HG03103 (cell line): ENCODE data around the gene ESRRA.

Experiments used
- ATAC-seq: cut with Tn5 transposase; IDR thresholded peaks from one replicate; pipeline ENCODE4 v1.9.1; 2021; ENCODE audit warnings: low read depth; ENCODE audit not compliant: unreplicated experiment

ESRRA gene

GRCh38 chr11:64324692-64325469, 19.6 kb downstream of the ESRRA start:
- no peak for ATAC-seq

- ATAC-seq = no peak
These were observed 22.1 kb downstream of the ESRRA start for GRCh38 chr11:64327375-64327774.

GRCh38 chr11:64327993-64328392, 22.7 kb downstream of the ESRRA start:
- no peak for ATAC-seq

- no peak for ATAC-seq
These were observed 25.6 kb downstream of the ESRRA start for GRCh38 chr11:64330888-64331287.

DNA sequence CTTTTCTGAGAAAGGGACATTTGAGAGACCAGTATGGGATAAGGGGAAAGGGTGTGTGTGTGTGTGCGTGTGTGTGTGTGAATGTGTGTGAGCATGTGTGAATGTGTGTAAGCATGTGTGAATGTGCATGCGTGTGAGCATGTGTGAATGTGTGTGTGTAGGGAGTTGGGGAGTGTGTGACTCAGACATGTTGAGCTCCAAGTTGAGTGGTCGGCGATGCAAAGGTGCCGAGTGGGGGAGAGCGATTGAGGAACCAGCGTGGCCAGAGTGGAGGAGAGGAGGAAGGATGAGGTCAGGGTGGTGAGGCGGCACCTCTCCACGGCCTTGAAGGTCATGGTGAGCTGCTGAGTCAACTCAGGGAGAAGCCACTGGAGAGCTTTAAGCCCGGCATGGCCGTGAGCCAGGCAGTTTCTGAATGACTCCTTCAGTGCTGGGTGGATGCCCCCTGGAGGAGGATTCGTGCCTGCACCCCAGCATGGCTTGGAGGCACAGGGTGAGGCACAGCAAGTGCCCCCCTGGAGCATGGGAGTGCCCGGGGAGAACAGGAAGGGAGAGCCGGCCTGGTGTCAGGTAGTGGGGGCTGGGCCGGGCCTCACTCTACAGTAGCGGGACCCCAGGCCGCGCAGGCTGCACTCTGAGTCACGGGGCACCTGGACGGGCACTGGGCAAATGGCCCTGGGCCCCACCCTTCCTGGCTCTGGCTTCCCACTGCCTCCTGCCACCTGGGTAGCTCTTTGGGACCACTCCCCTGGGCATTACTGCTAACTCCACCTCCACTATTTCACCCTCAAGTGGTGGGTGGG, 26.4 kb downstream of the ESRRA start:
- peak; percentile 37 for ATAC-seq

GRCh38 chr11:64333556-64333955, 28.2 kb downstream of the ESRRA start:
- no peak for ATAC-seq

- ATAC-seq = peak; percentile 68
These were observed 29.7 kb downstream of the ESRRA start for GRCh38 chr11:64334764-64335735.

- ATAC-seq = no peak
These were observed 32.4 kb downstream of the ESRRA start for GRCh38 chr11:64337538-64338249.

DNA sequence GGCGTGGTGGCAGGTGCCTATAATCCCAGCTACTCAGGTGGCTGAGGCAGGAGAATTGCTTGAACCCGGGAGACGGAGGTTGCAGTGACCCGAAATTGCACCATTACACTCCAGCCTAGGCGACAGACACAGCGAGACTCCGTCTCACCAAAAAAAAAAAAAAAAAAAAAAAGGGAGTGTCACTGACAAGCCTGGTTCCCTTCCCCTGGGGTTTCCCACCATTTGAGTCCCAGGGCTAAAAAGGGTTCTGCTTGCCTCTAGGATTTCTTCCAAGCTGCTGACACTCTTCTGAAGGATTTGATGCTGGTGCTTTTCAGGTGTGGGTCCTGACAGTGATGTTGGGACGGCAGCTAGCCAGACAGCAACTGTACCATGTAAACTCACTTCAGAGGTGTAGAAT, 33.4 kb downstream of the ESRRA start:
- no peak for ATAC-seq

GRCh38 chr11:64339286-64339685, 34.0 kb downstream of the ESRRA start:
- ATAC-seq = no peak

DNA sequence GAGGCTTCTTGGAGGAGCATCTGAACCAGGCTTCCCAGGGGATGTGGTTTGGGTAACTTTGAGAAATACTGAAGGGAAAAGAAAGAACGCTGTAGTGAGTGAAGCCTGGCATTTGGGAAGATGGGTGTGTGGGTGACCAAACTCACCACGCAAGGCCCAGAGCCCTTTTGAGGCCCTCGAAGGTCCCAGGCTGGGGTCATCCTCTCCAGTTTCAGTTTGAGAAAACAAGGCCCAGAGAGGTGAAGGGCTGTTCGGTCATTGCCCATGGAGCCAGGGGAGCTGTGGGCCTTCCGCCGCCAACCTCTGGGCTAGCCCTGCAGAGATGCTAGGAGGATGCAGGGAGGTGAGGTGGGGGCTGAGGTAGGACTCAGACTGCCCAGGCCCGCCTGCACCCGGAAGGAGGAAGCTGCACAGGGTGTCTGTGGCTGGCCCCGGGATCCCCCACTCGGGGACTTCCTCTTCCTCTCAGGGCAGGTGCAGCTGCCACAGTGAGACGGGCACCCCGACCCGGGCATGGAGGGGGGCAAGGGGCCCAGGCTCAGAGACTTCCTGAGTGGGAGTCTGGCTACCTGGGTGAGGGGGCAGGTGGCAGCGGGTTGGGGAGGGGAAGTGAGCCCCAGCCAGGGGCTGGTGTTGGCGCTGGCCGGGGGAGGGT, 34.6 kb downstream of the ESRRA start, which contains the start of gene CCDC88B:
Gene CCDC88B, plus strand, starts transcription at position 451 of the 655 bp plus-strand sequence. Its CDS starts 63 bp downstream, at position 514.
- ATAC-seq = no peak

DNA sequence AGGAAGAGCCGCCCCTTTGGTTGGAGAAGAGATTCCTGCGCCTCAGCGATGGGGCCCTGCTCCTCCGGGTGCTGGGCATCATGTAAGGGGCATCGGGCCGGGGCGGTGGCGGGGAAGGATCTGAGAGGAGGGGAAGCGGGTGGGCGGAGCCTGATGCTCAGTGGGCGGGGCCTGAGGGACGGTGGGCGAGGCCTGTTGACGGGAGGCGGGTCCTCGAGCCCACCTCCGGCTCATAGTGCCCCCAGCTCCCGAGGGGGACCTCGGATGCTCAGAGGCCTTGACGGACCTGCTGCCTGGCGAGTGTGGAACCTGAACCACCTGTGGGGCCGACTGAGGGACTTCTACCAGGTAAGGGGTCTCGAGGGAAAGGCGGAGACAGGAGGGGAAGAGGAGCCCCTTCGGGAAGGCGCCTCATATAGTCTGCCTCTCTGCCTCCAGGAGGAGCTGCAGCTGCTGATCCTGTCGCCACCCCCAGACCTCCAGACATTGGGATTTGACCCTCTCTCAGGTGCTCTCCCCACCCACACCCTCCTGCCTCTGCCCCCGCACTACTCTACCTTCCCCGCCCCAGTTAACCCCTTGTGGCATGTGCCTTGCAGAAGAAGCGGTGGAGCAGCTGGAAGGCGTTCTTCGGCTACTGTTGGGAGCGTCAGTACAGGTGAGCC, 35.5 kb downstream of the ESRRA start:
- ATAC-seq = no peak

DNA sequence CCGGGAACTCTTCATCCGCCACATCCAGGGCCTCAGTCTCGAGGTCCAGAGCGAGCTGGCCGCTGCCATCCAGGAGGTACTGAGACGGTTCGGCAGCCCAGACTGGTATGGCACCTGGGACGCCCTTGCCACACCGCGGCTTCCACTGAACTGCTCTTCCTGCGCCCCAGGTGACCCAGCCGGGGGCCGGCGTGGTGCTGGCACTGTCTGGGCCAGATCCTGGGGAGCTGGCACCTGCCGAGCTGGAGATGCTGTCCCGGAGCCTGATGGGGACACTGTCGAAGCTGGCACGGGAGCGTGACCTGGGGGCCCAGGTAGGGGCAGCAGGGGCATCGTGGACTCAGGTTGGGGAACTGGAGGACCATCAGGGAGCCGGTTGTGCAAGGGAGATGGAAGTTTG, 36.1 kb downstream of the ESRRA start:
- no peak for ATAC-seq

GRCh38 chr11:64341851-64342791, 36.8 kb downstream of the ESRRA start:
- ATAC-seq = no peak

DNA sequence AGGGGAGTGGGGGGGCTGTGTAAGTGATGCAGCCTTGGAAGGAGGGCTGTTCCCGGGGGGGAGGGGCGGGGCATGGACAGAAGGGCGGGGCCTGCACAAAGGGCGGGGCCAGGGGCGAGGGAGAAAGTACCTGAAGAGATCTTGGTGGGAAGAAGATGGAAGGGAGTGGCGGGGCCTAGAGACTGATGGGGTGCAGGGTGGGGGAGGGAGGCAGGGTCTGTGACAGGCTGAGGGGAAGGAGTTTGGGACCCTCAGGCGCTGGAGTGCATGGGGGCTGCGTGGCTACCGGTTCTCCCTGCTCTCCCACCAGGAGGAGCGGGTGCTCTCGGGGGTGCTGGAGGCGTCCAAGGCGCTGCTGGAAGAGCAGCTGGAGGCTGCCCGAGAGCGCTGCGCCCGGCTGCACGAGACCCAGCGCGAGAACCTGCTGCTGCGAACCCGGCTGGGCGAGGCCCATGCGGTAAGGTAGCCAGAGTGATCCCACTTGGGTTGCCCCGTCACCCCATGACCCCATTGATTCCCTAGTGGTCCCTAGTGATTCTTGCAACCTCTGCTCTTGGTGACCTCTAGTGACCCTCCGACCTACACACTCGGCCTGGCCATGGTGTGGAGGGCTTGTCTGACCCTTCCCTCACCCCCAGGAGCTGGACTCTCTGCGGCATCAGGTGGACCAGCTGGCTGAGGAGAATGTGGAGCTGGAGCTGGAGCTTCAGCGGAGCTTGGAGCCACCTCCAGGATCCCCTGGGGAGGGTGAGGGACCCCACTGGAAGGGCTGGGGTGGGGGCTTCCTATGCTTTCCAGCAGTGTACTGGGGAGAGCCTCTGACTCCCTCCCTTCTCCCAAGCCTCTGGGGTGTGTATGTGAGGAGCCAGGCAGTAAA, 37.8 kb downstream of the ESRRA start:
- no peak for ATAC-seq

DNA sequence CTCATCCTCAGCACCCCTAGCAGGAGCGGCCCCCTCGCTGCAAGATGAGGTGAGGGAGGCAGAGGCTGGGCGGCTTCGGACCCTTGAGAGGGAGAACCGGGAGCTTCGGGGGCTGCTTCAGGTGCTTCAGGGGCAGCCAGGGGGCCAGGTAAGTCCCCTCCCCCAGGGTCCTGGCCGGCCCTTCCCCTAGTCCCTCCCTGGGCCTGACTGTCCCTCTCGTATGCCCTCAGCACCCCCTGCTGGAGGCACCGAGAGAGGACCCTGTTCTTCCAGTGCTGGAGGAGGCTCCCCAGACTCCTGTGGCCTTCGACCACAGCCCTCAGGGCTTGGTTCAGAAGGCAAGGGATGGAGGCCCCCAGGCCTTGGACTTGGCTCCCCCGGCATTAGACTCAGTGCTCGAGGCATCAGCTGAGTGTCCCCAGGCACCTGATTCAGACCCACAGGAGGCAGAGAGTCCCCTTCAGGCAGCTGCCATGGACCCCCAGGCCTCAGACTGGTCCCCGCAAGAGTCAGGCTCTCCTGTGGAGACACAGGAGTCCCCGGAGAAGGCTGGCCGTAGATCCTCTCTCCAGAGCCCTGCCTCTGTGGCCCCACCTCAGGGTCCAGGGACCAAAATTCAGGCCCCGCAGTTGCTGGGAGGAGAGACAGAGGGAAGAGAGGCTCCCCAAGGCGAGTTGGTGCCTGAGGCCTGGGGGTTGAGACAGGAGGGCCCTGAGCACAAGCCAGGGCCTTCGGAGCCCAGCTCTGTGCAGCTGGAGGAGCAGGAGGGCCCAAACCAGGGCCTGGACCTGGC, 38.6 kb downstream of the ESRRA start:
- ATAC-seq = no peak
